Testis (tissue), 2 donors: ENCODE measurements around the gene PDP2.

Experiments
- POLR2A ChIP-seq: fragments of 450-650 bp; IDR thresholded peaks from one replicate; pipeline ENCODE4 v1.6.1; 2017; ENCODE audit warnings: antibody characterized with exemption, mild to moderate bottlenecking, moderate library complexity
- TF ChIP-seq, protein P1 (sequence below), 3 experiments: fragments of 450-650 bp in 2 of 3; fragments of 200-600 bp in 1 of 3; sonication (generic) in 1 of 3; IDR thresholded peaks; one replicate each; pipeline ENCODE4 v1.5.1; 2016 to 2019; ENCODE audit warnings: antibody characterized with exemption in 3 of 3, mild to moderate bottlenecking in 2 of 3, moderate library complexity in 1 of 3

- TF ChIP-seq, protein P1, sequence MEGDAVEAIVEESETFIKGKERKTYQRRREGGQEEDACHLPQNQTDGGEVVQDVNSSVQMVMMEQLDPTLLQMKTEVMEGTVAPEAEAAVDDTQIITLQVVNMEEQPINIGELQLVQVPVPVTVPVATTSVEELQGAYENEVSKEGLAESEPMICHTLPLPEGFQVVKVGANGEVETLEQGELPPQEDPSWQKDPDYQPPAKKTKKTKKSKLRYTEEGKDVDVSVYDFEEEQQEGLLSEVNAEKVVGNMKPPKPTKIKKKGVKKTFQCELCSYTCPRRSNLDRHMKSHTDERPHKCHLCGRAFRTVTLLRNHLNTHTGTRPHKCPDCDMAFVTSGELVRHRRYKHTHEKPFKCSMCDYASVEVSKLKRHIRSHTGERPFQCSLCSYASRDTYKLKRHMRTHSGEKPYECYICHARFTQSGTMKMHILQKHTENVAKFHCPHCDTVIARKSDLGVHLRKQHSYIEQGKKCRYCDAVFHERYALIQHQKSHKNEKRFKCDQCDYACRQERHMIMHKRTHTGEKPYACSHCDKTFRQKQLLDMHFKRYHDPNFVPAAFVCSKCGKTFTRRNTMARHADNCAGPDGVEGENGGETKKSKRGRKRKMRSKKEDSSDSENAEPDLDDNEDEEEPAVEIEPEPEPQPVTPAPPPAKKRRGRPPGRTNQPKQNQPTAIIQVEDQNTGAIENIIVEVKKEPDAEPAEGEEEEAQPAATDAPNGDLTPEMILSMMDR (IDR thresholded peaks at IDR 0.05): no peak
- no peak for TF ChIP-seq POLR2A
Observed at GRCh38 chr16:66872559-66872942, 7.8 kb upstream of the PDP2 start.
